NB4 (cell line): ENCODE results near the gene DHX38.

Source experiments
- MYC ChIP-seq: IDR thresholded peaks from 2 replicates; pipeline ENCODE4 v1.6.1; 2011; ENCODE audit warnings: low read depth, low read length
- POLR2A ChIP-seq: IDR thresholded peaks from 2 replicates; pipeline ENCODE4 v1.6.1; 2011; ENCODE audit warnings: mild to moderate bottlenecking; ENCODE audit not compliant: insufficient read length; ENCODE audit errors: extremely low read depth
- TF ChIP-seq, protein P1 (sequence below): IDR thresholded peaks from one replicate; pipeline ENCODE4 v1.5.1; 2012; ENCODE audit warnings: low read depth, low read length
- TF ChIP-seq, protein P2 (sequence below): IDR thresholded peaks from 2 replicates; pipeline ENCODE4 v1.6.1; 2011; ENCODE audit warnings: low read depth, low read length

GRCh38 chr16:72107371-72107770 is 13.7 kb downstream of the DHX38 start:
- TF ChIP-seq, protein P1, sequence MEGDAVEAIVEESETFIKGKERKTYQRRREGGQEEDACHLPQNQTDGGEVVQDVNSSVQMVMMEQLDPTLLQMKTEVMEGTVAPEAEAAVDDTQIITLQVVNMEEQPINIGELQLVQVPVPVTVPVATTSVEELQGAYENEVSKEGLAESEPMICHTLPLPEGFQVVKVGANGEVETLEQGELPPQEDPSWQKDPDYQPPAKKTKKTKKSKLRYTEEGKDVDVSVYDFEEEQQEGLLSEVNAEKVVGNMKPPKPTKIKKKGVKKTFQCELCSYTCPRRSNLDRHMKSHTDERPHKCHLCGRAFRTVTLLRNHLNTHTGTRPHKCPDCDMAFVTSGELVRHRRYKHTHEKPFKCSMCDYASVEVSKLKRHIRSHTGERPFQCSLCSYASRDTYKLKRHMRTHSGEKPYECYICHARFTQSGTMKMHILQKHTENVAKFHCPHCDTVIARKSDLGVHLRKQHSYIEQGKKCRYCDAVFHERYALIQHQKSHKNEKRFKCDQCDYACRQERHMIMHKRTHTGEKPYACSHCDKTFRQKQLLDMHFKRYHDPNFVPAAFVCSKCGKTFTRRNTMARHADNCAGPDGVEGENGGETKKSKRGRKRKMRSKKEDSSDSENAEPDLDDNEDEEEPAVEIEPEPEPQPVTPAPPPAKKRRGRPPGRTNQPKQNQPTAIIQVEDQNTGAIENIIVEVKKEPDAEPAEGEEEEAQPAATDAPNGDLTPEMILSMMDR: no peak
- TF ChIP-seq POLR2A (no peak), MYC (no peak)
- TF ChIP-seq, protein P2, sequence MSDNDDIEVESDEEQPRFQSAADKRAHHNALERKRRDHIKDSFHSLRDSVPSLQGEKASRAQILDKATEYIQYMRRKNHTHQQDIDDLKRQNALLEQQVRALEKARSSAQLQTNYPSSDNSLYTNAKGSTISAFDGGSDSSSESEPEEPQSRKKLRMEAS: no peak
